Type B pancreatic cell (in vitro differentiated cells): ENCODE results near the gene CBL. TPM values are rescaled to one million over a fixed set of nuclear protein-coding genes. Genes with fewer than 3 reads are reported as not detected.

Source experiments
- DNase-seq: peaks from one replicate; pipeline ENCODE4 v3.0.0; 2021; ENCODE audit warnings: mixed read lengths; ENCODE audit not compliant: unreplicated experiment; ENCODE audit errors: extremely low spot score
- H3K27ac Mint-ChIP-seq: 2 replicates; pipeline ENCODE4 v1.8.0; 2021; ENCODE audit warnings: mild to moderate bottlenecking, mixed read lengths
- H3K27me3 Mint-ChIP-seq: 2 replicates; pipeline ENCODE4 v1.8.0; 2021; ENCODE audit warnings: mixed read lengths
- H3K36me3 Mint-ChIP-seq: 2 replicates; pipeline ENCODE4 v1.8.0; 2021; ENCODE audit warnings: mixed read lengths
- H3K4me1 Mint-ChIP-seq: one replicate; pipeline ENCODE4 v1.8.0; 2021; ENCODE audit warnings: mixed read lengths; ENCODE audit not compliant: unreplicated experiment
- H3K4me3 Mint-ChIP-seq: 2 replicates; pipeline ENCODE4 v1.8.0; 2021; ENCODE audit warnings: mild to moderate bottlenecking, mixed read lengths
- H3K9me3 Mint-ChIP-seq: 2 replicates; pipeline ENCODE4 v1.8.0; 2021; ENCODE audit warnings: mixed read lengths
- total RNA-seq: library from RNA; stranded (reverse); gene quantifications from 2 replicates; pipeline ENCODE4 v1.2.1, GENCODE V29; 2021; ENCODE audit warnings: low replicate concordance
- TF ChIP-seq, protein P1 (sequence below): fragments of 200-600 bp; sonication (generic); conservative IDR thresholded peaks from 2 replicates; pipeline ENCODE4 v1.5.0; 2021; ENCODE audit warnings: antibody characterized with exemption, mild to moderate bottlenecking

Gene CBL
- total RNA-seq, 1 donor from 2014 or later: 21.1 TPM

DNA sequence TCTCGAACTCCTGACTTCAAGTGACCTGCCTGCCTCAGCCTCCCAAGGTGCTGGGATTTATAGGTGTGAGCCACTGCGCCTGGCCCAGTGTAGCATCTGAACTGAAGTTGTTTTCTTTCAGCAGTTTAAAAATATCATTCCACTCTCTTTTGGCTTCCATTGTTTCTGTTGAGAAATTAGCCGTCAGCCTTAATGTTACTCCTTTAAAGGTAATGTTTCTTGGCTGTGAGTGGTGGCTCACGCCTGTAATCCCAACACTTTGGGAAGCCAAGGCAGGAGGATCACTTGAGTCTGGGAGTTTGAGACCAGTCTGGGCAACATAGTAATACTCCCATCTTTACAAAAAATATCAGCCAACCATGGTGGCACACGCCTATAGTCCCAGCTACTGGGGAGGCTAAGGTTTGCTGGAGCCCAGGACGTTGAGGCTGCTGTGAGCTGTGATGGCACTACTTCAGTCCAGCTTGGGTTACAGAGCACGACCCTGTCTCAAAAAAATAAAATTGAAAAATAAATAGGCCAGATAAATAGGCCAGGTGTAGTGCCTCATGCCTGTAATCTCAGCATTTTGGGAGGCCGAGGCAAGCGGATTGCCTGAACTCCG lies 84.9 kb downstream of the CBL start:
- no peak for DNase-seq
- no peaks in the 10 kb centered on the region for H3K4me1 Mint-ChIP-seq
- H3K9me3 Mint-ChIP-seq: no peaks in the 10 kb centered on the region
- no peak overlapping the region for H3K4me3 Mint-ChIP-seq
- no peaks in the 10 kb centered on the region for H3K27me3 Mint-ChIP-seq
- peaks cover 15% of the 10 kb centered on the region for H3K36me3 Mint-ChIP-seq
- TF ChIP-seq, protein P1, sequence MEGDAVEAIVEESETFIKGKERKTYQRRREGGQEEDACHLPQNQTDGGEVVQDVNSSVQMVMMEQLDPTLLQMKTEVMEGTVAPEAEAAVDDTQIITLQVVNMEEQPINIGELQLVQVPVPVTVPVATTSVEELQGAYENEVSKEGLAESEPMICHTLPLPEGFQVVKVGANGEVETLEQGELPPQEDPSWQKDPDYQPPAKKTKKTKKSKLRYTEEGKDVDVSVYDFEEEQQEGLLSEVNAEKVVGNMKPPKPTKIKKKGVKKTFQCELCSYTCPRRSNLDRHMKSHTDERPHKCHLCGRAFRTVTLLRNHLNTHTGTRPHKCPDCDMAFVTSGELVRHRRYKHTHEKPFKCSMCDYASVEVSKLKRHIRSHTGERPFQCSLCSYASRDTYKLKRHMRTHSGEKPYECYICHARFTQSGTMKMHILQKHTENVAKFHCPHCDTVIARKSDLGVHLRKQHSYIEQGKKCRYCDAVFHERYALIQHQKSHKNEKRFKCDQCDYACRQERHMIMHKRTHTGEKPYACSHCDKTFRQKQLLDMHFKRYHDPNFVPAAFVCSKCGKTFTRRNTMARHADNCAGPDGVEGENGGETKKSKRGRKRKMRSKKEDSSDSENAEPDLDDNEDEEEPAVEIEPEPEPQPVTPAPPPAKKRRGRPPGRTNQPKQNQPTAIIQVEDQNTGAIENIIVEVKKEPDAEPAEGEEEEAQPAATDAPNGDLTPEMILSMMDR: no peak
- H3K27ac Mint-ChIP-seq: no peak overlapping the region

DNA sequence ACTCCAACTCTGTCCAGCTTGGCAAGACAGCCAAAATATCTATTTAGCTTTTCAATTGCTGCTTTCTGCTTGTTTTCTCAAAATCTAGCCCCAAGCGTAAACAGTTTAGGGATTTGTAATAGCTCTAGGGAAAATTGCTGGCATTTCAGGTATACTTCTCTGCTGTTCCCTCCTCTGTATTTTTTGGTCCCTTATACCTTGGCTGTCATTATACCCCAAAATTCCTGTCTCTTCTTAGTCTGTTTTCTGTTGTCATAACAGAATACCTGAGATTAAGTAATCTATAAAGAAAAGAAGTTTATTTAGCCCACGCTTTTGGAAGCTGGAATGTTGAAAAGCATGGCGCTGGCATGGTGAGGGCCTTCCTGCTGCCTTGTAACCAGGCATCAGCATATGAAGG lies 87.3 kb downstream of the CBL start:
- Mint-ChIP-seq H3K27ac (no peak overlapping the region), H3K36me3 (peaks cover 17% of the 10 kb centered on the region), H3K27me3 (no peaks in the 10 kb centered on the region), H3K4me1 (no peaks in the 10 kb centered on the region), H3K9me3 (no peaks in the 10 kb centered on the region), H3K4me3 (no peak overlapping the region)
- TF ChIP-seq, protein P1: no peak
- no peak for DNase-seq

DNA sequence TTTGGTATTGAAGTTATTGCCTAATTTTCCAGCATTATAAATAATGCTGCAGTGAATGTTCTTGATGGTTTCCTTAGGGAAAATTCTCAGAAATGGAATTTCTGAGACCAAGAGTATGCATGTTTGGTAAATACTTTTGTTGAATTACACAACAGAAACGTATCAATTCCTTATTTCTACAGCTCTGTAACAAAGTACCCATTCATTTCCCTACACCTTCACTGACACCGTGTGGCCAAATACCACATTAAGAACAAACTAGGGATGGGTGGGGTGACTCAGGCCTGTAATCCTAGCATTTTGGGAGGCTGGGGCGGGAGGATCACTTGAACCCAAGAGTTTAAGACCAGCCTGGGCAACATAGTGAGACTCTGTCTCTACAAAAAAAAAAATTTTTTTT lies 89.0 kb downstream of the CBL start:
- H3K27me3 Mint-ChIP-seq: no peaks in the 10 kb centered on the region
- no peaks in the 10 kb centered on the region for H3K9me3 Mint-ChIP-seq
- no peaks in the 10 kb centered on the region for H3K4me1 Mint-ChIP-seq
- no peak for DNase-seq
- H3K4me3 Mint-ChIP-seq: no peak overlapping the region
- H3K27ac Mint-ChIP-seq: no peak overlapping the region
- TF ChIP-seq, protein P1: no peak
- H3K36me3 Mint-ChIP-seq: peaks cover 23% of the 10 kb centered on the region

DNA sequence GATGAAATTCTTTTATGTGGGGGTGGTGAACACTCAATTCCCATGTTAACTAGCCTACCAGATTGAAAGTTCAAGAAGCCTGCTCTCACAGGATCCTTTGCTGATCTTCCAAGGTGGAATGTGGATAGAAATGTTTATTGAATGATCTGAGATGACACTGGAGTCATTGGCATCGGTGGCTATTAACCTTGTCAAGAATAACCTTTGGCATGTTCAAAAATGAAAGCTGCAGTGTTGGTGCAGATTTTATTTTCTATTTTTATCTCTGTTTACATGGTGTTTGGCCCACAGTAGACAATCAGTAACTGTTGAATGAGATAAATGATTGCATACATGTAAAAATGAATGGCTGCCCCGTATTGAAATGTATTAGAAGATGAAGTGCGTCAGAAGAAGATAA lies 91.8 kb downstream of the CBL start:
- Mint-ChIP-seq H3K9me3 (no peaks in the 10 kb centered on the region), H3K27ac (no peak overlapping the region), H3K4me3 (no peak overlapping the region), H3K4me1 (no peaks in the 10 kb centered on the region), H3K36me3 (peaks cover 37% of the 10 kb centered on the region), H3K27me3 (no peaks in the 10 kb centered on the region)
- no peak for DNase-seq
- TF ChIP-seq, protein P1: no peak

DNA sequence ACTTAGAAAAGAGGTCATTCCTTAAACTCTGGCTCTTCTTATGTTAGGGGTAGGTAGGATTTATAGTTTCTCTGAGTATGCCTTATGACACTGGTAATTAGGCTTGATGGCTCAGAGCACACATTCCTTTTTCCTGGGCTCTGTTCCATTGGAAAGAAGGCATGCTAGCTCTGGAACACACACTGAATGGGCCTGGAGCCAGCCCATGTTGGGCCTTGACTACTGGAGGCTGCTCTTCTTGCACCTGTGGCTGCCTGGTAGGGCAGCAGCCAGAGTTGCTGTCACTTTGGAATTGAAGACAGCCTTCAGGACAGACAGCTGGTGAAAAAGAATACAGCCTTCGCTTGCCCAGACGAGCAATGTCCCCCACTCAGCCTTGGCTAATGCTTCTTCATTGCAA lies 92.6 kb downstream of the CBL start:
- Mint-ChIP-seq H3K9me3 (no peaks in the 10 kb centered on the region), H3K36me3 (peaks cover 45% of the 10 kb centered on the region), H3K27ac (no peak overlapping the region), H3K27me3 (no peaks in the 10 kb centered on the region), H3K4me3 (no peak overlapping the region), H3K4me1 (no peaks in the 10 kb centered on the region)
- TF ChIP-seq, protein P1: no peak
- no peak for DNase-seq

DNA sequence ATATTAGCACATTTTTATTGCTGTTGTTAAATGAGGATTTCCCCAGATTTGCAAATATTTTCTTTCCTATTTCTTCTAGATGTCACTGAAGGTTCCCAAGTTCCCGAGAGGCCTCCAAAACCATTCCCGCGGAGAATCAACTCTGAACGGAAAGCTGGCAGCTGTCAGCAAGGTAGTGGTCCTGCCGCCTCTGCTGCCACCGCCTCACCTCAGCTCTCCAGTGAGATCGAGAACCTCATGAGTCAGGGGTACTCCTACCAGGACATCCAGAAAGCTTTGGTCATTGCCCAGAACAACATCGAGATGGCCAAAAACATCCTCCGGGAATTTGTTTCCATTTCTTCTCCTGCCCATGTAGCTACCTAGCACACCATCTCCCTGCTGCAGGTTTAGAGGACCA lies 93.3 kb downstream of the CBL start:
- Mint-ChIP-seq H3K9me3 (no peaks in the 10 kb centered on the region), H3K27ac (no peak overlapping the region), H3K36me3 (peaks cover 49% of the 10 kb centered on the region), H3K4me3 (no peak overlapping the region), H3K27me3 (no peaks in the 10 kb centered on the region), H3K4me1 (no peaks in the 10 kb centered on the region)
- TF ChIP-seq, protein P1: no peak
- no peak for DNase-seq
